NCI-H460 (cell line): ENCODE results near the gene NCKAP1. TPM values are rescaled to one million over a fixed set of nuclear protein-coding genes. Genes with fewer than 3 reads are reported as not detected.
"Not testable (repeated sequence)": the region's sequence is repeated elsewhere in the genome, so short reads cannot be mapped to it uniquely, and the experiment has no call there.

ENCODE experiments used
- DNase-seq: peaks from one replicate; pipeline ENCODE4 v3.0.0-alpha.2; 2016; ENCODE audit warnings: low read depth; ENCODE audit errors: extremely low read depth
- polyA plus RNA-seq: library from polyadenylated mRNA; depleted of rRNA; stranded (reverse); fragments of >200 nt; gene quantifications from 2 replicates; pipeline ENCODE4 v1.2.3, GENCODE V29; 2014; cell fraction: nucleus; rRNA removed
- total RNA-seq: library from RNA; depleted of rRNA; stranded (reverse); fragments of >200 nt; shearing (Covaris generic); gene quantifications from 2 replicates; pipeline ENCODE4 v1.2.3, GENCODE V29; 2014; rRNA removed

NCKAP1 gene
- total RNA-seq = 164 and 201 TPM in 2 replicates
- 67.4 and 133 TPM in 2 replicates for polyA plus RNA-seq

DNA sequence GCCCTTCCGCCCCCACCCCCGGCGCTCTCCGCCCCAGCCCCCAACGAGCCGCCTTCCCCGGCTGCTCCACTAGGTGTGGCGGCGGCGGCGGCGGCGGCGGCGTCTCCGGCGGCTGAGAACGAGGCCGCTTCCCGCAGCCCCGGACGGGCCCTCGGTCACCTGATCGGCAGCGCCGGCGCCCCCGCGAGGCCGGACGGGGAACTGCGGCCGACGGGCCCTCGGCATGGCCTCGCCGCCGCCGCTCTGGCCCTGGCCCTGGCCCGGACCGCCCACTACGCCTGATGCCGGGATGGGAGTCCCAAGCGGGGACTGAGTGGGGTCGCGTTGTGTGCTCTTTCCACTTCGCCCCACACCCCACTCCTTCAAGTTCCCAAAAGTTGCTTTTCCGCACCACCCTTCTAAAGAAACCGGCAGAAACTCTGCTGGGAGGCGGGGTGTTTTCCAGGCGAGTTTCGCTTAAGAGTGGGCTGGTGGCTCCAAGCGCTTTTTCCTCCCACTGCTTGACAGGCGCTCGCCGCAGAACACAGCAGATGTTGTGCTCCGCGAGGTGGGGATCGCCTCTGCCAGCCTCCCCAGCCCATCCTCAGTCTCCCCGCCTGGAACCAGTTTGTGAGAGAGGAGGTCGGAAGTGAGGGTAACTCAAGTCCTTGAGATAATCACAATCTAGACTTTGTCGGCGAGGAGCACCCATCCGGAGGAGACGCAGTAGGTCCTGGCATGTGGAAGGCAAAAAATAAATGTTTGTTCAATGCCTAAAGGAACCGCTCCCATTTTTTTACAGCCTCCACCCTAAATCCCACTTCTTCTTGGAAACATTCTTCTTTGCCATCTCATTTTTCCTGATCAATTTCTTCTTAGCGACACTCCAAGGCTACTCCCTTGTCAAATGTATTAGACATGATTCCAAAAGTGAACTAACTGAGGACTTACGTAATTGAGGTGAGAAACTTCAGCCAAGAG, at the start of gene NCKAP1:
TSS of gene NCKAP1 (minus strand) at position 117 of the 960 bp plus-strand sequence. CDS start 358 bp downstream, outside the sequence.
- peak; percentile 88 for DNase-seq

DNA sequence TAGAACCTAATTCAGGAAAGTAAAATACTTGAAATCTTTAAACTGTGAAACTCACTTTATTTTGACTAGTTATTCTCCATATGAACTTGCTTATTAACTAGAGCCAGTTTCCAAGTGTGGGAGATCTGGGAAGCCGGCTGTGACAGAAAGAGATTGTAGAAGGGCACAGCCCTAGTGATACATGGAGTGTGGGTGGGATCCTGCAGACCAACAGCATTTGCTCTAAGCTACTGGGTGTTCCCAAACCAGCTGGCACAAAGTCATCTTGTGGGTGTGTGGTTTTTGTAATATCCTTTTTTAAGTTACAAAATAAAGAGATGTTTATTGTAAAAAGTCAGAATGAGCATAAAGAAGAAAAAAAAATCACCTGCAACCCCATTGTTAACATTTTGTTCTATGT, 43.7 kb upstream of the NCKAP1 start:
- no peak for DNase-seq

DNA sequence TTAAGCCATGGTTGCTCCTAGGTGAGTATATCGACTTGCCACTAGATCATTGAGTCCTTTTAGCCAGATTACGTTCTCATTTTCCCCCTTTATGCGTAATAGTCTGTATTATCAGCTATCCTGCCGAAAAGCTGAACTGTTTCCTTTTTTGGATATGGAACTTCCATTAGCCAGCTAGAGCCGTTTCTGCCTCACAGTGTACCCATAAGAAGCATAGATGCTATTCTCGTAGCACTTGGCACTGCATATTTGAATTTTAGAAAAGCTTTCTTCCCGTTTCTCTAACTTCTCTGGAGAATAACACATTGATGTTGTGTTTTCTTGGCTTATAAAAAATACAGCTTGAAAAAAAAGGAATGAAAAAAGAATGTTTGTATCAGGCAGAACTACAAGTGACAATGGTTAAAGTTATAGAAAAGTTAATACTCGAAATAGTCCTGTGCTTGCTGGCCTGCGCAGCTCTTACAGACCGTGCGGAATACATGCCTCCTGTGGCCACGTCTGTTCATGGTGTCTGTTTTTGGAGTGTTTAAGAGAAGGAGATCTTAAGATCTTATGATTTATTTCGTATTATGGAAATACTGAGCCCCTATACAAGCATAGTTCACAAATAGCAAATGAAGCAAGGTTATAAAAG, 41.0 kb upstream of the NCKAP1 start:
- no peak for DNase-seq

DNA sequence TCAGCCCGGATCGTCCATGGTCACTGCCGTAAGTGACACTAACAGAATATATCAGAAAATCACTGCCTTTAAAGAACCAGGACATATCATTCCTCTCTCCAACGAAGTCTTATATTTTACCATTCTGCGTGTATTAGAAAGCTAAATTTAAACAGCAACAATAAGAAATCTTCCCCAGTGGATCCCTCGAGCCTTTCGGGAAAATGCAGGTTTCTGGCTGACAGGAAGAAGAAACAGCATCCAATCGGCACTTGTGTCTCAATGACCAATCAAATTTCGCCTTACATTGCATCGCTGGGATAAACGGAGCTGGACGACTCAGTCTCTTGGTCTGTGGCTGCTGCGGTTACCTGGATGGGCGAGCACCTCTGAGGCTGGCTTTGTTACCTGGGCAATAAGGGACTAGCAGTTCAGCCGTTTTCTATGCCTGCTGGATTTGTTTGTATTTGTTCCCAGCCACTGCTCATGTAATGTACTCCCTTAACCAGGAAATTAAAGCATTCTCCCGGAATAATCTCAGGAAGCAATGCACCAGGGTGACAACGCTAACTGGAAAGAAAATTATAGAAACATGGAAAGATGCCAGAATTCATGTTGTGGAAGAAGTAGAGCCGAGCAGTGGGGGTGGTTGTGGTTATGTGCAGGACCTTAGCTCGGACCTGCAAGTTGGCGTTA, 40.3 kb upstream of the NCKAP1 start, which contains the start of gene DUSP19:
TSS of gene DUSP19 (plus strand) at position 284 of the 675 bp plus-strand sequence. CDS start at position 471, 187 bp downstream.
- peak; percentile 94 for DNase-seq

DNA sequence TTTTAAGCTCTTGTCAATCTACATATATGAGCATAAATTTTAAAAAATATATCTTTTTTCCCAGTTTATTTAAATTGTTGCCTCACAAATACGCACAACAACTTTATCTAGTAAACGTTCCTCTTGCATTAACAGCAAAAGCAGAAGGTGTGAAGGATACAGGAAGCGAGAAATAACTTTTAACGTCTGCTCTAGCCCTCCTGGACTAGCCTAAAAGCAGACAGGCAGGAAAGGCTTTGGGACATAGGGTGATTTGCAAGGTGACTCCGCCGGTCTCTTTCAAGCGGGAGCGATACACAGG, 39.9 kb upstream of the NCKAP1 start:
- no peak for DNase-seq

- no peak for DNase-seq
Observed at GRCh38 chr2:183072177-183072576, 33.9 kb upstream of the NCKAP1 start.

GRCh38 chr2:183070942-183071844, 32.9 kb upstream of the NCKAP1 start:
- no peak for DNase-seq

- no peak for DNase-seq
Observed at GRCh38 chr2:183069174-183069573, 30.9 kb upstream of the NCKAP1 start.

DNA sequence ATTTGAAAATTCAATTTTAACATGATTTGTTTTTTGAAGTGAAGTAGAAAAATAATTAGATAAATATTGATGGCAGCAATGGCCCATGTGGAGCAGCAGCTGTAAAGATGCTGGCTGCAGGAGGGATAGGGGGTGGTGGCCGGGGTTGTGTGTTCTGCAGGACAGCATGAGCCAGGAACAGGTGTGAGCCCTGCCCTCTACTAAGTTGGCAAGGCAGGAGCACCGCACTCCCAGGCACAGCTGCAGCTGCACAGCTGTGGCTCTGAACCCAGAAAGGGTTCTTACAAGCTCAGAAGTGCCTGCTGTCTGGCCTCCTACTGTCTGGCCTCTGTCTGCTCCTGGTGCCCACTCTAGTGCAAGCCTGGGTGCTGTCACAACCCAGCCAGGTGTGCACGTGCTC, 30.3 kb upstream of the NCKAP1 start:
- no peak for DNase-seq

GRCh38 chr2:183063083-183063482, 24.8 kb upstream of the NCKAP1 start:
- no peak for DNase-seq

DNA sequence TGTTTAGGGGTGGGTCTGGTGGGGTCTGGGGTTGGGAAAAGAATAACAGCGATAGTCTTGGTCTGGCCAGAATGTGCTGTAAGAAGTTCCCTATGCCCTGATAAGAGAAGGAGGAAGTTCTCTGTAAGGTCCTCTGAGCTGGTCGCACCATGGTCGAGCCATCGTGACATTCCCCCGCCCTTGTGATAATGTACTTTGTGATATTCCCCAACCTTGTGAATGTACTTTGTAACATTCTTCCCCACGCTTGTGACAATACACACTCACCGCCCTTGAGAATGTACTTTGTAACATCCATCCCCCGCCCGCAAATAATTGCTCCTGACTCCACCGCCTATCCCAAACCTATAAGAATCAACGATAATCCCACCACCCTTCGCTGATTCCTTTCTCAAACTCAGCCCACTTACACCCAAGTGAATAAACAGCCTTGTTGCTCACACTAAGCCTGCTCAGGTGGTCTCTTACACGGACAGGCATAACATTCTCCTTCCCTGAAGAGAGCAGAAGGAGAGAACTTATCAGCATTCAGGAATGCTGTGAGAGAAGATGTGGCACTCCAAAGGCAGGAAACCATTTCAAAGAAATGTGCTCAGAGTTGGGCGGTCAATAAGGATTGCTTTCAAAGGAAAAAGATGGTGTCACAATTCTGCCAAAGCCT, 22.4 kb upstream of the NCKAP1 start:
- no peak for DNase-seq

- DNase-seq = peak; percentile 74
Observed at GRCh38 chr2:183059561-183059960, 21.3 kb upstream of the NCKAP1 start.

- DNase-seq = no peak
Observed at GRCh38 chr2:183057333-183057985, 19.2 kb upstream of the NCKAP1 start.

GRCh38 chr2:183049420-183049819, 11.2 kb upstream of the NCKAP1 start:
- DNase-seq = no peak

DNA sequence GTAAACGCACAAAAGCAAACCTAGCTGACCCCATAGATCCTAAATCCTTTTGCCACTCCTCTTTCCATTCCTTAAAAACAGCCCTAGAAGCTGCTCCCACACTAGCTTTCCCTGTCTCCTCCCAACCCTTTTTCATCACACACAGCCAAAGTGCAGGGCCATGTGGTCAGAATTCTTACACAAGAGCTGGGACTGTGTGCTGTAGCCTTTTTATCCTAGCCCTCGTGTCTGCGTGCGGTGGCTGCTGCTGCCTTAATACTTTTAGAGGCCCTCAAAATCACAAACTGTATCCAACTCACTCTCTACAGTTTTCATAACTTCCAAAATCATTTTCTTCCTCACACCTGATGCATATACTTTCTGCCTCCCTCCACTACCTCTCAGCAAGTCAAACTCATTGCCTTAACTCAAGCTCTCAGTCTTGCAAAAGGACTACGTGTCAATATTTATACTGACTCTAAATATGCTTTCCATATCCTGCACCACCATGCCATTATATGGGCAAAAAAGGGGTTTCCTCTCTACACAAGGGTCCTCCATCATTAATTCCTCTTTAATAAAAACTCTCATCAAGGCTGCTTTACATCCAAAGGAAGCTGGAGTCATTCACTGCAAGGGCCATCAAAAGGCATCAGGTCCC, 9.3 kb upstream of the NCKAP1 start:
- DNase-seq = not testable (repeated sequence)

DNA sequence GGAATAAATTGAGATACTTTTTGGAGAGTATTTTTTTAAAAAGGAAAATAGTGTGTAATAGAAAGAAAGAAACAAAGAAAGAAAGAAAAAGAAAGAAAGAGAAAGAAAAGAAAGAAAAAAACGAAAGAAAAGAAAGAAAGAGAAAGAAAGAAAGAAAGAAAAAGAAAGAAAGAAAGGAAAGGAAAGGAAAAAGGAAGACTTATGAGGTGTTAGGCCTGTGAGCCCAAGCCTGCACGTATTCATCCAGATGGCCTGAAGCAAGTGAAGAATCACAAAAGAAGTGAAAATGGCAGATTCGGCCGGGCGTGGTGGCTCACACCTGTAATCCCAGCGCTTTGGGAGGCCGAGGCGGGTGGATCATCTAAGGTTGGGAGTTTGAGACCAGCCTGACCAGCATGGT, 5.3 kb upstream of the NCKAP1 start:
- not testable (repeated sequence) for DNase-seq

- DNase-seq = no peak
Observed at GRCh38 chr2:183040604-183041003, 2.3 kb upstream of the NCKAP1 start.

GRCh38 chr2:183037553-183038340, 510 bp downstream of the NCKAP1 start:
- peak; percentile 14 for DNase-seq
